Measurements from ENCODE around the gene TMEM266. TPM values are rescaled to one million over a fixed set of nuclear protein-coding genes. Genes with fewer than 3 reads are reported as not detected.

Gene TMEM266
- polyA plus RNA-seq, 3 donors: not detected

DNA sequence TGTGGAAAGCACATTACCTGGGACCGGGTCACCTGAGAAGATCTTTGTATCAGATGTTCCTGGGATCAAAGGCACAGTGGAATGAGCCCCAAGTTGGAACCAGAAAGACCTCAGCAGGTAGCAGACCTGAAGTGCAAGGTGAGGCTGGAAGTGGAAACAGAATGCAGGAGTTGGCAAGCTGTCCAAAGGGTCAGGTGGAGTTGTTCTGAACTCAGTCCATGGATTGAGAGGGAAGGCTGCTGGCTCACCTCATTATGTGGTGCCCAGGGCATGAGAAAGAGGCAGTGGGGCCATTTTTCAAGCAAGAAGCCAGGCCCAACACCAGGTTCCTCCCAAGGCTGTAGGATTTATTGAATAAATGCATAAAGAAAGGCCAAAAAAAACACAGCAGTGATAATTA lies 49.3 kb downstream of the TMEM266 start:
- H3K36me3 Mint-ChIP-seq: no peaks in the 10 kb centered on the region
- no peak for DNase-seq
- peaks cover 0 to 5% (median 5%) of the 10 kb centered on the region in 3 donors for H3K27me3 Mint-ChIP-seq (ENCODE audit: low read depth in 3 of 3)
- Histone ChIP-seq H3K4me2 (replicated peaks; ENCODE audit: extremely low read depth, low read length, poor library complexity, severe bottlenecking) (no peak overlapping the region), H3K79me2 (ENCODE audit: insufficient read depth, low read length) (no peaks in the 10 kb centered on the region), H2AFZ (ENCODE audit: insufficient read depth, low read depth, low read length, poor library complexity, severe bottlenecking) (no peak overlapping the region), H3K4me1 (ENCODE audit: control insufficient read depth in 1 of 2, insufficient read depth in 2 of 2, low read length in 2 of 2) (no peaks in the 10 kb centered on the region), H3K27me3 (ENCODE audit: control insufficient read depth in 2 of 2, insufficient read depth in 2 of 2, low read length in 2 of 2) (no peaks in the 10 kb centered on the region), H3K36me3 (replicated peaks in 1 of 2; ENCODE audit: control insufficient read depth in 1 of 2, insufficient read depth in 2 of 2, low read length in 2 of 2) (no peaks in the 10 kb centered on the region), H3K4me3 (replicated peaks in 1 of 3; ENCODE audit: low read depth in 2 of 3, low read length in 3 of 3) (no peak overlapping the region), H3K9me3 (replicated peaks in 1 of 2; ENCODE audit: control insufficient read depth in 1 of 2, insufficient read depth in 1 of 2, low read length in 2 of 2) (no peaks in the 10 kb centered on the region), H4K20me1 (ENCODE audit: insufficient read depth, low read length) (no peaks in the 10 kb centered on the region), H3K27ac (ENCODE audit: low read depth in 1 of 2, low read length in 2 of 2) (no peak overlapping the region), H3K9ac (ENCODE audit: insufficient read depth, low read length, poor library complexity, severe bottlenecking) (no peak overlapping the region)
- WGBS (ENCODE audit: insufficient coverage): 92% methylated on average over 1 of the region's 1 CpG
- intact Hi-C loops (cut with micrococcal nuclease): no loop called here
- H3K4me3 Mint-ChIP-seq: no peak overlapping the region
- no peak overlapping the region for H3K27ac Mint-ChIP-seq
- H3K4me1 Mint-ChIP-seq: peaks cover under 1% of the 10 kb centered on the region
- peaks cover 0 to 2% (median 0%) of the 10 kb centered on the region in 7 donors for H3K9me3 Mint-ChIP-seq
- TF ChIP-seq, protein P1, sequence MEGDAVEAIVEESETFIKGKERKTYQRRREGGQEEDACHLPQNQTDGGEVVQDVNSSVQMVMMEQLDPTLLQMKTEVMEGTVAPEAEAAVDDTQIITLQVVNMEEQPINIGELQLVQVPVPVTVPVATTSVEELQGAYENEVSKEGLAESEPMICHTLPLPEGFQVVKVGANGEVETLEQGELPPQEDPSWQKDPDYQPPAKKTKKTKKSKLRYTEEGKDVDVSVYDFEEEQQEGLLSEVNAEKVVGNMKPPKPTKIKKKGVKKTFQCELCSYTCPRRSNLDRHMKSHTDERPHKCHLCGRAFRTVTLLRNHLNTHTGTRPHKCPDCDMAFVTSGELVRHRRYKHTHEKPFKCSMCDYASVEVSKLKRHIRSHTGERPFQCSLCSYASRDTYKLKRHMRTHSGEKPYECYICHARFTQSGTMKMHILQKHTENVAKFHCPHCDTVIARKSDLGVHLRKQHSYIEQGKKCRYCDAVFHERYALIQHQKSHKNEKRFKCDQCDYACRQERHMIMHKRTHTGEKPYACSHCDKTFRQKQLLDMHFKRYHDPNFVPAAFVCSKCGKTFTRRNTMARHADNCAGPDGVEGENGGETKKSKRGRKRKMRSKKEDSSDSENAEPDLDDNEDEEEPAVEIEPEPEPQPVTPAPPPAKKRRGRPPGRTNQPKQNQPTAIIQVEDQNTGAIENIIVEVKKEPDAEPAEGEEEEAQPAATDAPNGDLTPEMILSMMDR (IDR thresholded peaks at IDR 0.05): no peak

DNA sequence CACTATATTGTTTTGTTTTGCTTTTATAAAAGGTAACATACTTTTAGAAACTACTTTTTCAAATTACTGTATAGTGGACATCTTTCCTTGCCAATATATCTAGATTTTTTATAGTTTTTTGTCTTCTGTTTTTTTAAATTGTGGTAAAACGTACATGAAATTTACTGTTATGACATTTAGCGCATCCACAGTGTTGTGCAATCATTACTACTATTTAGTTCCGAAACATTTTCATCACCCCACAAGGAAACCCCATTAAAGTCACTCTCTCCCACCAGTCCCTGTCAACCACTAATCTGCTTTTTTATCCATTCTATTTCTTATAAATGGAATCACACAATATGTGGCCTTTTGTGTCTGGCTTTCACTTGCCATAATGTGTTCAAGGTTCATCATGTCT lies 54.8 kb downstream of the TMEM266 start:
- peak overlapping the region in 1 of 2 donors; percentile 23 for H3K4me3 Mint-ChIP-seq
- H3K27me3 Mint-ChIP-seq (ENCODE audit: low read depth in 3 of 3): peaks cover 0 to 5% (median 0%) of the 10 kb centered on the region in 3 donors
- Histone ChIP-seq H3K27ac (ENCODE audit: low read depth in 1 of 2, low read length in 2 of 2) (no peak overlapping the region), H2AFZ (ENCODE audit: insufficient read depth, low read depth, low read length, poor library complexity, severe bottlenecking) (no peak overlapping the region), H3K9ac (ENCODE audit: insufficient read depth, low read length, poor library complexity, severe bottlenecking) (peak overlapping the region; percentile 4), H3K79me2 (ENCODE audit: insufficient read depth, low read length) (no peaks in the 10 kb centered on the region), H3K4me2 (replicated peaks; ENCODE audit: extremely low read depth, low read length, poor library complexity, severe bottlenecking) (no peak overlapping the region), H3K9me3 (replicated peaks in 1 of 2; ENCODE audit: control insufficient read depth in 1 of 2, insufficient read depth in 1 of 2, low read length in 2 of 2) (no peaks in the 10 kb centered on the region), H3K4me1 (ENCODE audit: control insufficient read depth in 1 of 2, insufficient read depth in 2 of 2, low read length in 2 of 2) (peaks cover 0 to 6% of the 10 kb centered on the region in 2 donors), H3K4me3 (replicated peaks in 1 of 3; ENCODE audit: low read depth in 2 of 3, low read length in 3 of 3) (no peak overlapping the region), H3K27me3 (ENCODE audit: control insufficient read depth in 2 of 2, insufficient read depth in 2 of 2, low read length in 2 of 2) (no peaks in the 10 kb centered on the region), H4K20me1 (ENCODE audit: insufficient read depth, low read length) (no peaks in the 10 kb centered on the region), H3K36me3 (replicated peaks in 1 of 2; ENCODE audit: control insufficient read depth in 1 of 2, insufficient read depth in 2 of 2, low read length in 2 of 2) (no peaks in the 10 kb centered on the region)
- H3K4me1 Mint-ChIP-seq: peaks cover 18% of the 10 kb centered on the region
- H3K9me3 Mint-ChIP-seq: peaks cover 0 to 2% (median 0%) of the 10 kb centered on the region in 7 donors
- TF ChIP-seq, protein P1 (IDR thresholded peaks at IDR 0.05): no peak
- no peak for DNase-seq
- no peaks in the 10 kb centered on the region for H3K36me3 Mint-ChIP-seq
- intact Hi-C loops (cut with micrococcal nuclease): no loop called here
- 0% methylated on average over 1 of the region's 3 CpGs for WGBS (ENCODE audit: insufficient coverage)
- no peak overlapping the region for H3K27ac Mint-ChIP-seq

All from CD14-positive monocyte (primary cell).